HEK293 (cell line): ENCODE measurements around the gene AMY2B.

Experiments
- ATF2 ChIP-seq: fragments of 450-650 bp; formaldehyde crosslinking; IDR thresholded peaks from 2 replicates; pipeline ENCODE4 v1.5.1; 2016; ENCODE audit warnings: missing biosample characterization, missing genetic modification characterization, low read depth
- CTCF ChIP-seq: fragments of 450-650 bp; formaldehyde crosslinking; IDR thresholded peaks from 2 replicates; pipeline ENCODE4 v1.5.1; 2016; ENCODE audit warnings: missing biosample characterization, missing genetic modification characterization
- KLF8 ChIP-seq: fragments of 450-650 bp; formaldehyde crosslinking; IDR thresholded peaks from 2 replicates; pipeline ENCODE4 v1.5.1; 2016; ENCODE audit warnings: missing biosample characterization, missing genetic modification characterization
- YY1 ChIP-seq: fragments of 450-650 bp; formaldehyde crosslinking; IDR thresholded peaks from 2 replicates; pipeline ENCODE4 v1.5.1; 2018; ENCODE audit warnings: missing biosample characterization, missing genetic modification characterization
- ZIC2 ChIP-seq: fragments of 450-650 bp; formaldehyde crosslinking; IDR thresholded peaks from 2 replicates; pipeline ENCODE4 v1.5.1; 2016; ENCODE audit warnings: missing biosample characterization, missing genetic modification characterization
- ZNF239 ChIP-seq: fragments of 450-650 bp; formaldehyde crosslinking; IDR thresholded peaks from 2 replicates; pipeline ENCODE4 v1.5.1; 2016; ENCODE audit warnings: missing biosample characterization, missing genetic modification characterization
- ZNF274 ChIP-seq, 2 experiments: fragments of 200-500 bp in 1 of 2; fragments of 450-650 bp in 1 of 2; sonication (Bioruptor generic) in 1 of 2; formaldehyde crosslinking in 1 of 2; IDR thresholded peaks; 2 replicates each; pipeline versions ENCODE4 v1.5.1 to v1.6.1; 2014 to 2016; ENCODE audit warnings: borderline replicate concordance in 1 of 2, inconsistent platforms in 1 of 2, low read length in 1 of 2, missing biosample characterization in 1 of 2, missing genetic modification characterization in 1 of 2
- ZNF292 ChIP-seq: fragments of 450-650 bp; formaldehyde crosslinking; IDR thresholded peaks from 2 replicates; pipeline ENCODE4 v1.5.1; 2016; ENCODE audit warnings: low read depth, missing biosample characterization, missing genetic modification characterization, borderline replicate concordance
- ZNF433 ChIP-seq: fragments of 450-650 bp; formaldehyde crosslinking; IDR thresholded peaks from 2 replicates; pipeline ENCODE4 v1.5.1; 2016; ENCODE audit warnings: missing biosample characterization, missing genetic modification characterization, low read depth
- ZNF621 ChIP-seq: fragments of 450-650 bp; formaldehyde crosslinking; IDR thresholded peaks from 2 replicates; pipeline ENCODE4 v1.5.1; 2017; ENCODE audit warnings: missing biosample characterization, missing genetic modification characterization
- ZNF626 ChIP-seq: fragments of 450-650 bp; sonication (Bioruptor Pico); formaldehyde crosslinking; IDR thresholded peaks from 2 replicates; pipeline ENCODE4 v1.5.1; 2018; ENCODE audit warnings: missing biosample characterization, missing genetic modification characterization, inconsistent platforms
- ZNF629 ChIP-seq: fragments of 450-650 bp; formaldehyde crosslinking; IDR thresholded peaks from 2 replicates; pipeline ENCODE4 v1.5.1; 2017; ENCODE audit warnings: missing biosample characterization, missing genetic modification characterization
- ZNF701 ChIP-seq: fragments of 450-650 bp; formaldehyde crosslinking; IDR thresholded peaks from 2 replicates; pipeline ENCODE4 v1.5.1; 2016; ENCODE audit warnings: missing biosample characterization, missing genetic modification characterization

GRCh38 chr1:103525114-103525606 lies 46.2 kb upstream of the AMY2B start:
- TF ChIP-seq ZNF701 (tag by site-specific recombination): no peak
- TF ChIP-seq CTCF: no peak
- TF ChIP-seq ATF2 (tag by site-specific recombination): no peak
- no peak for TF ChIP-seq ZNF239 (tag by site-specific recombination)
- TF ChIP-seq ZNF292: no peak
- no peak for TF ChIP-seq ZNF274 (IDR thresholded peaks at IDR 0.05; ENCODE audit: low read length)
- TF ChIP-seq ZNF274 (tag by site-specific recombination; IDR thresholded peaks at IDR 0.05; ENCODE audit: borderline replicate concordance): no peak
- no peak for TF ChIP-seq ZNF626 (tag by site-specific recombination)
- TF ChIP-seq ZNF629 (tag by site-specific recombination): no peak
- no peak for TF ChIP-seq KLF8 (tag by site-specific recombination)
- TF ChIP-seq YY1: no peak
- no peak for TF ChIP-seq ZIC2
- TF ChIP-seq ZNF433 (tag by site-specific recombination): no peak
- TF ChIP-seq ZNF621: no peak
